ENCODE data around the gene TSC2.

The TSC2 gene

GRCh38 chr16:2079311-2079800, 31.6 kb downstream of the TSC2 start:
- TF ChIP-seq CTCF (IDR thresholded peaks at IDR 0.05; ENCODE audit: low read depth, low read length): no peak
- no peaks in the 10 kb centered on the region; the same call in 1 of the 2 replicates for H3K4me1 ChIP-seq
- peaks cover 32% of the 10 kb centered on the region for H3K36me3 ChIP-seq
- H3K27me3 ChIP-seq: no peaks in the 10 kb centered on the region
- H3K4me3 ChIP-seq (ENCODE audit: low read depth, low read length): no peak overlapping the region
- DNase-seq: no peak
- no peaks in the 10 kb centered on the region for H3K9me3 ChIP-seq

GRCh38 chr16:2079991-2080390, 32.2 kb downstream of the TSC2 start:
- Histone ChIP-seq H3K36me3 (peaks cover 37% of the 10 kb centered on the region), H3K4me1 (no peaks in the 10 kb centered on the region; the same call in 1 of the 2 replicates), H3K4me3 (ENCODE audit: low read depth, low read length) (no peak overlapping the region), H3K9me3 (no peaks in the 10 kb centered on the region), H3K27me3 (no peaks in the 10 kb centered on the region)
- no peak for DNase-seq
- TF ChIP-seq CTCF (IDR thresholded peaks at IDR 0.05; ENCODE audit: low read depth, low read length): no peak

- no peak for DNase-seq
- H3K36me3 ChIP-seq: peaks cover 46% of the 10 kb centered on the region
- no peaks in the 10 kb centered on the region for H3K27me3 ChIP-seq
- peaks cover 8% of the 10 kb centered on the region; the same call in 1 of the 2 replicates for H3K4me1 ChIP-seq
- H3K4me3 ChIP-seq (ENCODE audit: low read depth, low read length): no peak overlapping the region
- TF ChIP-seq CTCF (IDR thresholded peaks at IDR 0.05; ENCODE audit: low read depth, low read length): no peak
- no peaks in the 10 kb centered on the region for H3K9me3 ChIP-seq
Observed at GRCh38 chr16:2081201-2082084, 33.7 kb downstream of the TSC2 start.

- Histone ChIP-seq H3K4me3 (ENCODE audit: low read depth, low read length) (no peak overlapping the region), H3K9me3 (no peaks in the 10 kb centered on the region), H3K4me1 (peaks cover 8% of the 10 kb centered on the region; the same call in 1 of the 2 replicates), H3K27me3 (no peaks in the 10 kb centered on the region), H3K36me3 (peaks cover 49% of the 10 kb centered on the region)
- no peak for TF ChIP-seq CTCF (IDR thresholded peaks at IDR 0.05; ENCODE audit: low read depth, low read length)
- DNase-seq: no peak
Observed at GRCh38 chr16:2082171-2082982, 34.6 kb downstream of the TSC2 start.

GRCh38 chr16:2082983-2083364, 35.2 kb downstream of the TSC2 start:
- H3K4me1 ChIP-seq: peaks cover 8% of the 10 kb centered on the region; the same call in 1 of the 2 replicates
- H3K4me3 ChIP-seq (ENCODE audit: low read depth, low read length): no peak overlapping the region
- DNase-seq: no peak
- no peak for TF ChIP-seq CTCF (IDR thresholded peaks at IDR 0.05; ENCODE audit: low read depth, low read length)
- H3K36me3 ChIP-seq: peaks cover 55% of the 10 kb centered on the region
- no peaks in the 10 kb centered on the region for H3K9me3 ChIP-seq
- H3K27me3 ChIP-seq: no peaks in the 10 kb centered on the region

Data from BE2C (cell line).